Liver (tissue), 3 donors: ENCODE measurements around the gene MROH8.

Source experiments
- FOXA1 ChIP-seq: IDR thresholded peaks from 2 replicates; pipeline ENCODE4 v1.6.1; 2016; ENCODE audit warnings: antibody characterized with exemption
- JUND ChIP-seq, 2 donors: IDR thresholded peaks; 2 replicates each; pipeline ENCODE4 v1.6.1; 2016; ENCODE audit warnings: antibody characterized with exemption in 2 of 2
- RAD21 ChIP-seq, 2 donors: IDR thresholded peaks; 2 replicates each; pipeline ENCODE4 v1.6.1; 2016; ENCODE audit warnings: antibody characterized with exemption in 2 of 2, mild to moderate bottlenecking in 2 of 2
- SP1 ChIP-seq: IDR thresholded peaks from 2 replicates; pipeline ENCODE4 v1.6.1; 2018; ENCODE audit warnings: antibody characterized with exemption, mild to moderate bottlenecking
- TAF1 ChIP-seq: conservative IDR thresholded peaks from 2 replicates; pipeline ENCODE4 v1.6.1; 2016; ENCODE audit warnings: antibody characterized with exemption, mild to moderate bottlenecking
- TF ChIP-seq, protein P1 (sequence below): fragments of 150-350 bp; IDR thresholded peaks from 2 replicates; pipeline ENCODE4 v1.5.1; 2017; ENCODE audit warnings: improper control_type of control experiment, low read depth, low read length; ENCODE audit not compliant: missing input control
- TF ChIP-seq, protein P2 (sequence below): IDR thresholded peaks from 2 replicates; pipeline ENCODE4 v1.6.1; 2016; ENCODE audit warnings: antibody characterized with exemption, mild to moderate bottlenecking
- TF ChIP-seq, protein P3 (sequence below): IDR thresholded peaks from 2 replicates; pipeline ENCODE4 v1.6.1; 2016; ENCODE audit warnings: antibody characterized with exemption
- TF ChIP-seq, protein P4 (sequence below): IDR thresholded peaks from 2 replicates; pipeline ENCODE4 v1.6.1; 2016; ENCODE audit warnings: antibody characterized with exemption
- donor health status: healthy.
- donor health status: healthy.

DNA sequence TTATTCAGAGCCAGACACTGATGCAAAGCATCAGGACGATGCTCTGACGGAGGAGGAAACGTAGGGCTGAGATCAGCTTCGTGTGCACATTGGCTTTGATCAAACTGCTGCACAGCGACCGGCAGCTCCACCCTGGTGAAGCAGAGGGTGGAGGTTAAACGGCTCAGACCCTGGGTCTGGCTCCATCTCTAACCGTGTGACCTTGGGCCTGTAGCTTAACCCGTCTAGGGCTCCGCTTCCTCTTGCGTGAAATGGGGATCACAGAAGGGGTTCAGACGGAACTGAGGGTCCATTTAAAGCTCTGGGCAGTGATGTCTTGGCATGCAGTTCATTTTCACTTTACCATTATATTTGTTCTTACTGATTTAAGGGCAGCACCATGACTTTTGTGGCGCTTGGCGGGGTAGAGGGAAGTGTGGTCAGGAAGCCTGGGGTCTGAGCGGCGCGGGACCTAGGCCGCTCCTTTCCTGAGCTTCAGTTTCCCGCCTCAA, 84.2 kb downstream of the MROH8 start:
- no peak for TF ChIP-seq SP1
- TF ChIP-seq, protein P1, sequence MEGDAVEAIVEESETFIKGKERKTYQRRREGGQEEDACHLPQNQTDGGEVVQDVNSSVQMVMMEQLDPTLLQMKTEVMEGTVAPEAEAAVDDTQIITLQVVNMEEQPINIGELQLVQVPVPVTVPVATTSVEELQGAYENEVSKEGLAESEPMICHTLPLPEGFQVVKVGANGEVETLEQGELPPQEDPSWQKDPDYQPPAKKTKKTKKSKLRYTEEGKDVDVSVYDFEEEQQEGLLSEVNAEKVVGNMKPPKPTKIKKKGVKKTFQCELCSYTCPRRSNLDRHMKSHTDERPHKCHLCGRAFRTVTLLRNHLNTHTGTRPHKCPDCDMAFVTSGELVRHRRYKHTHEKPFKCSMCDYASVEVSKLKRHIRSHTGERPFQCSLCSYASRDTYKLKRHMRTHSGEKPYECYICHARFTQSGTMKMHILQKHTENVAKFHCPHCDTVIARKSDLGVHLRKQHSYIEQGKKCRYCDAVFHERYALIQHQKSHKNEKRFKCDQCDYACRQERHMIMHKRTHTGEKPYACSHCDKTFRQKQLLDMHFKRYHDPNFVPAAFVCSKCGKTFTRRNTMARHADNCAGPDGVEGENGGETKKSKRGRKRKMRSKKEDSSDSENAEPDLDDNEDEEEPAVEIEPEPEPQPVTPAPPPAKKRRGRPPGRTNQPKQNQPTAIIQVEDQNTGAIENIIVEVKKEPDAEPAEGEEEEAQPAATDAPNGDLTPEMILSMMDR = no peak
- TF ChIP-seq, protein P2, sequence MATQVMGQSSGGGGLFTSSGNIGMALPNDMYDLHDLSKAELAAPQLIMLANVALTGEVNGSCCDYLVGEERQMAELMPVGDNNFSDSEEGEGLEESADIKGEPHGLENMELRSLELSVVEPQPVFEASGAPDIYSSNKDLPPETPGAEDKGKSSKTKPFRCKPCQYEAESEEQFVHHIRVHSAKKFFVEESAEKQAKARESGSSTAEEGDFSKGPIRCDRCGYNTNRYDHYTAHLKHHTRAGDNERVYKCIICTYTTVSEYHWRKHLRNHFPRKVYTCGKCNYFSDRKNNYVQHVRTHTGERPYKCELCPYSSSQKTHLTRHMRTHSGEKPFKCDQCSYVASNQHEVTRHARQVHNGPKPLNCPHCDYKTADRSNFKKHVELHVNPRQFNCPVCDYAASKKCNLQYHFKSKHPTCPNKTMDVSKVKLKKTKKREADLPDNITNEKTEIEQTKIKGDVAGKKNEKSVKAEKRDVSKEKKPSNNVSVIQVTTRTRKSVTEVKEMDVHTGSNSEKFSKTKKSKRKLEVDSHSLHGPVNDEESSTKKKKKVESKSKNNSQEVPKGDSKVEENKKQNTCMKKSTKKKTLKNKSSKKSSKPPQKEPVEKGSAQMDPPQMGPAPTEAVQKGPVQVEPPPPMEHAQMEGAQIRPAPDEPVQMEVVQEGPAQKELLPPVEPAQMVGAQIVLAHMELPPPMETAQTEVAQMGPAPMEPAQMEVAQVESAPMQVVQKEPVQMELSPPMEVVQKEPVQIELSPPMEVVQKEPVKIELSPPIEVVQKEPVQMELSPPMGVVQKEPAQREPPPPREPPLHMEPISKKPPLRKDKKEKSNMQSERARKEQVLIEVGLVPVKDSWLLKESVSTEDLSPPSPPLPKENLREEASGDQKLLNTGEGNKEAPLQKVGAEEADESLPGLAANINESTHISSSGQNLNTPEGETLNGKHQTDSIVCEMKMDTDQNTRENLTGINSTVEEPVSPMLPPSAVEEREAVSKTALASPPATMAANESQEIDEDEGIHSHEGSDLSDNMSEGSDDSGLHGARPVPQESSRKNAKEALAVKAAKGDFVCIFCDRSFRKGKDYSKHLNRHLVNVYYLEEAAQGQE = no peak
- no peak for TF ChIP-seq RAD21 (IDR thresholded peaks at IDR 0.05)
- TF ChIP-seq JUND (IDR thresholded peaks at IDR 0.05) = no peak
- TF ChIP-seq, protein P3, sequence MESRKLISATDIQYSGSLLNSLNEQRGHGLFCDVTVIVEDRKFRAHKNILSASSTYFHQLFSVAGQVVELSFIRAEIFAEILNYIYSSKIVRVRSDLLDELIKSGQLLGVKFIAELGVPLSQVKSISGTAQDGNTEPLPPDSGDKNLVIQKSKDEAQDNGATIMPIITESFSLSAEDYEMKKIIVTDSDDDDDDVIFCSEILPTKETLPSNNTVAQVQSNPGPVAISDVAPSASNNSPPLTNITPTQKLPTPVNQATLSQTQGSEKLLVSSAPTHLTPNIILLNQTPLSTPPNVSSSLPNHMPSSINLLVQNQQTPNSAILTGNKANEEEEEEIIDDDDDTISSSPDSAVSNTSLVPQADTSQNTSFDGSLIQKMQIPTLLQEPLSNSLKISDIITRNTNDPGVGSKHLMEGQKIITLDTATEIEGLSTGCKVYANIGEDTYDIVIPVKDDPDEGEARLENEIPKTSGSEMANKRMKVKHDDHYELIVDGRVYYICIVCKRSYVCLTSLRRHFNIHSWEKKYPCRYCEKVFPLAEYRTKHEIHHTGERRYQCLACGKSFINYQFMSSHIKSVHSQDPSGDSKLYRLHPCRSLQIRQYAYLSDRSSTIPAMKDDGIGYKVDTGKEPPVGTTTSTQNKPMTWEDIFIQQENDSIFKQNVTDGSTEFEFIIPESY = no peak
- TF ChIP-seq FOXA1 = no peak
- TF ChIP-seq, protein P4, sequence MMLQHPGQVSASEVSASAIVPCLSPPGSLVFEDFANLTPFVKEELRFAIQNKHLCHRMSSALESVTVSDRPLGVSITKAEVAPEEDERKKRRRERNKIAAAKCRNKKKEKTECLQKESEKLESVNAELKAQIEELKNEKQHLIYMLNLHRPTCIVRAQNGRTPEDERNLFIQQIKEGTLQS = no peak
- no peak for TF ChIP-seq TAF1
